ENCODE data around the gene STING1.
A peak's percentile ranks its signal among the peaks of the same experiment; 100 is the strongest.
"Not testable (repeated sequence)": the region's sequence is repeated elsewhere in the genome, so short reads cannot be mapped to it uniquely, and the experiment has no call there.

The STING1 gene

GRCh38 chr5:139440416-139440815 is 42.1 kb downstream of the STING1 start:
- not testable (repeated sequence) for DNase-seq (ENCODE audit: low read depth)

DNA sequence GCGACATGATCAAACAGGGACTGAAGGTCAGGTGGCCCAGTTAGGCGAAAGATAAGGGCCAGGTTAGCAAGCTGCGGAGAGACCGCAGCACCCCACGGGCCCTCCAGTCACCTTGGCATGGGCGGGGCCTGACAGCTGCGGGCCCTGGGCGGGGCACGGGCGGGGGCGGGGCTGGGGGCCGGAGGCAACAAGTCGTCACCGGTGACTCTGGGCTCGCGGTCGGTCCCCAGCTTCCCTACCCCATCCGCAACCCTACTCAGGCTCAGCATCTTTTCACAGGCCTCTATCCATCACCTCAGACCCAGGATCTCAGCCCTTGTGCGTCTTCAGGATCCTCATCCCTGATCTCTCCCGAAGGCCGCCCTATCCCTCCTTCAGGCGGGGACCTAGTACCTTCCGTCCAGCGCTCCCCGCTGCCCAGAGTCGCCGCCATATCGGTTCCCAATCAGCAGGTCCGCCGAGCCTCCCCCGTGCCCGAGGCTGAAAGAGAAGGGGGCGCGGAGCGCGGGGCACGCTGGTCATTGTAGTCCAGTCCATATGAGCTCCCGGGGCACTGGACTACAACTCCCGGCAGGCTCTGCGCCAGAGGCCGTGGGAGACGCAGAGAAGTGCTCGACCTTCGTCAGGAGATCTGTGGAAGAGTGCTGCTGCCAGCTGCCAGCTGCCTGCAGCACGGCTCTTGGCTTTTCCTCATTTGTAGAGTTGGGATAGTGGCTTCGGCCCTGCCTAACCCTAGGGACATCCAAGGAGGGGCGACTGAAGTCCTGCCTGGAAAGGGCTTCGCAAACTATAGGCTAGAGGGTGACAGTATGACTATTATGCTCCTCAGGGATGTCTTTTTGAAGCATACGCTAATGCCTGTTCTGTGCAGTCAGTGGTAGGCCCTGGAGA is 43.3 kb downstream of the STING1 start, which contains the start of gene DNAJC18:
Gene DNAJC18, minus strand, starts transcription at position 513 of the 891 bp plus-strand sequence. Its CDS starts 80 bp downstream, at position 433.
- peak; percentile 86 for DNase-seq (ENCODE audit: low read depth)

GRCh38 chr5:139438707-139439012 is 43.9 kb downstream of the STING1 start:
- no peak for DNase-seq (ENCODE audit: low read depth)

GRCh38 chr5:139435676-139436075 is 46.9 kb downstream of the STING1 start:
- no peak for DNase-seq (ENCODE audit: low read depth)

DNA sequence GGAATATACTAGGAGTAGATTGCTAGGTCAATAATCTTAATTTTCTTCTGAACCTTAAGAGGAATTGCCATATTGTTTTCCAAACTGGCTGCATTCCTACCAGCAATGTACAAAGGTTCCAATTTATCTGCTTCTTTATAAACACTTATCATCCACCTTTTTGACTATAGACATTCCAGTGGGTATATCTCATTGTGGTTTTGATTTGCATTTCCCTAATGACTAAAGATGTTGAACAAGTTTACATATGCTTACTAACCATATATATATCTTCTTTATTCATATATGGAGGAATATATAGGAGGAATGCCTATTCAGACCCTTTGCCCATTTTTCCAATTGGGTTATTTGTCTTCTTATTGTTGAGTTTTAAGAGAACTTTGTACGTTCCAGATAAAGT is 50.9 kb downstream of the STING1 start:
- DNase-seq (ENCODE audit: low read depth), result no peak

GRCh38 chr5:139430015-139430414 is 52.5 kb downstream of the STING1 start:
- no peak for DNase-seq (ENCODE audit: low read depth)

GRCh38 chr5:139426203-139426885 is 56.2 kb downstream of the STING1 start:
- no peak for DNase-seq (ENCODE audit: low read depth)

All from stromal cell of bone marrow (primary cell).